Spleen (tissue), 11 donors: ENCODE results near the gene NPTX1. TPM values are rescaled to one million over a fixed set of nuclear protein-coding genes. Genes with fewer than 3 reads are reported as not detected.

ENCODE experiments used
- DNase-seq: peaks from one replicate; pipeline ENCODE4 v3.0.0-alpha.2; 2020
- H3K27ac ChIP-seq, 8 donors: fragments of 200-600 bp; sonication (generic) in 7 of 8; 1 replicate in 4 of 8; 2 replicates in 4 of 8; pipeline versions ENCODE4 v1.5.0 to v1.8.0; 2016 to 2021; ENCODE audit warnings: inconsistent platforms in 4 of 8, mild to moderate bottlenecking in 4 of 8, moderate library complexity in 1 of 8
- H3K27me3 ChIP-seq, 7 donors: fragments of 200-600 bp; sonication (generic) in 6 of 7; replicated peaks in 1 of 7; 1 replicate in 4 of 7; 2 replicates in 3 of 7; pipeline versions ENCODE4 v1.5.0 to v1.8.0; 2016 to 2021; ENCODE audit warnings: inconsistent platforms in 3 of 7, mild to moderate bottlenecking in 1 of 7
- H3K36me3 ChIP-seq, 6 donors: fragments of 200-600 bp; sonication (generic) in 5 of 6; 1 replicate in 4 of 6; 2 replicates in 2 of 6; pipeline versions ENCODE4 v1.5.0 to v1.8.0; 2016 to 2021; ENCODE audit warnings: inconsistent platforms in 2 of 6
- H3K4me1 ChIP-seq, 6 donors: fragments of 200-600 bp; sonication (generic) in 5 of 6; 1 replicate in 3 of 6; 2 replicates in 3 of 6; pipeline versions ENCODE4 v1.5.0 to v1.8.0; 2016 to 2021; ENCODE audit warnings: inconsistent platforms in 3 of 6
- H3K4me3 ChIP-seq, 8 donors: fragments of 200-600 bp; sonication (generic) in 7 of 8; 1 replicate in 4 of 8; 2 replicates in 4 of 8; pipeline versions ENCODE4 v1.5.0 to v1.8.0; 2016 to 2021; ENCODE audit warnings: inconsistent platforms in 4 of 8, mild to moderate bottlenecking in 4 of 8, moderate library complexity in 2 of 8
- H3K9me3 ChIP-seq, 8 donors: fragments of 200-600 bp; sonication (generic) in 7 of 8; 1 replicate in 4 of 8; 2 replicates in 4 of 8; pipeline versions ENCODE4 v1.5.0 to v1.8.0; 2016 to 2021; ENCODE audit warnings: inconsistent platforms in 4 of 8
- POLR2A ChIP-seq, 3 donors: fragments of 450-650 bp; IDR thresholded peaks; one replicate each; pipeline ENCODE4 v1.5.1; 2017; ENCODE audit warnings: antibody characterized with exemption in 3 of 3, mild to moderate bottlenecking in 1 of 3
- POLR2AphosphoS5 ChIP-seq, 3 donors: sonication (generic); formaldehyde crosslinking; IDR thresholded peaks; one replicate each; pipeline ENCODE4 v1.5.1; 2017; ENCODE audit warnings: antibody characterized with exemption in 3 of 3
- WGBS, 5 donors: extraction: QIAGEN DNeasy Blood & Tissue Kit in 3 of 5; methylation state at CpG; one replicate each; pipeline versions ENCODE4 v1.1.5 to v1.1.7; 2013 to 2018; 5-methylcytosine and 5-hydroxymethylcytosine counted together
- intact Hi-C: fragments of 100-400 bp; cut with DNase I; formaldehyde crosslinking; loops from one replicate; pipeline ENCODE4 v1.15.0; 2023; ENCODE audit warnings: low total_unique reads
- polyA plus RNA-seq, 3 donors: library from polyadenylated mRNA; stranded (reverse); fragments of 200-250 nt; gene quantifications; one replicate each; pipeline ENCODE4 v1.2.1, GENCODE V29; 2013
- total RNA-seq, 7 donors: library from RNA; depleted of rRNA in 3 of 7; stranded (reverse); fragments of >200 nt in 3 of 7; fragmentation: NEBNext Ultra II Directional in 4 of 7; extraction: Animal tissue kit (Norgen Biotek cat#: 25700) in 4 of 7; gene quantifications; one replicate each; pipeline versions ENCODE4 v1.1.0 to v1.2.1, GENCODE V29; 2016 to 2021
- TF ChIP-seq, protein P1 (sequence below), 11 experiments: fragments of 200-600 bp in 7 of 11; fragments of 450-650 bp in 4 of 11; sonication (generic) in 4 of 11; IDR thresholded peaks in 8 of 11; conservative IDR thresholded peaks in 3 of 11; 1 replicate in 7 of 11; 2 replicates in 4 of 11; pipeline versions ENCODE4 v1.4.0 to v1.8.0; 2016 to 2021; ENCODE audit warnings: antibody characterized with exemption in 11 of 11, inconsistent platforms in 4 of 11, mild to moderate bottlenecking in 1 of 11
- donor health status: healthy with polysubstance abuse.
- donor health status: DM: no; HTN: no; CAD: no; lungs with moderate emphysema.
- donor health status: DM: no; HTN: no; CAD: no.
- donor health status: Bipolar disorder and iron deficiency.
- donor health status: healthy.
- donor health status: DM: no; HTN: no; CAD: no.
- donor health status: DM: yes; HTN: yes; CAD: no.

Gene NPTX1
- total and polyA plus RNA-seq, 10 donors, result 0.04 to 14.0 (median 3.6) TPM

DNA sequence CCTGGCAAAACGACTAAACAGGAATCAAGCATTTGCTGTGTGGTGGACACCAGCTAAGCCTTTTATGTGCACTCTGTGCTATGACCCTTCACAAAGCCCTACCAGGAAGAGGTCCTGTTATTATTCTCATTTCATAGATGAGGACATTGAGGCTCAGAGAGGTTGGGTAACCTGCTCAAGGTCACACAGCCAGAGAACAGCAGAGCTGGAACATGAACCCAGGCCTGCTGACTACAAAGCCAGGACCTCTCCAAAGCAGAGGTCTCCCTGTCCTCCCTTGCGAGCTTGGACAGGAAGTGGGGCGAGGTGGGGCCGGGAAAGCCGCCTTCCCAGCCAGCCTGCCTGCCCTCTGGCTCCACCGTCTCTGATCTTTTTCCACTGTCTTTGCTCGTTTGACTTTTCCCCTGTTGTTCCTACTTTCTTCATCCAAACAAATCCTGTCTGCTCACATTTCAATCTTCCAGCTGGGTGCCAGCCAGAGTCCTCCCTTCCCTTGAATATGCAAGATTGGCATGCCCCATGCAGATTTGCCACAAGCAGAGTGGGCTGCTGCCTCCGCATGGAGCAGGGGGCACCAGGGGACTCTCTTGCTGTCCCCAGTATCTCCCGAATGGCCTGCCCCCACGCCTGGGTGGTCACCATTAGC, 44.5 kb upstream of the NPTX1 start:
- Histone ChIP-seq H3K27me3 (peaks cover 0 to 41% (median 3%) of the 10 kb centered on the region in 7 donors), H3K36me3 (no peaks in the 10 kb centered on the region), H3K27ac (no peak overlapping the region), H3K4me3 (no peak overlapping the region), H3K4me1 (no peaks in the 10 kb centered on the region), H3K9me3 (no peaks in the 10 kb centered on the region)
- DNase-seq, result no peak
- TF ChIP-seq, protein P1, sequence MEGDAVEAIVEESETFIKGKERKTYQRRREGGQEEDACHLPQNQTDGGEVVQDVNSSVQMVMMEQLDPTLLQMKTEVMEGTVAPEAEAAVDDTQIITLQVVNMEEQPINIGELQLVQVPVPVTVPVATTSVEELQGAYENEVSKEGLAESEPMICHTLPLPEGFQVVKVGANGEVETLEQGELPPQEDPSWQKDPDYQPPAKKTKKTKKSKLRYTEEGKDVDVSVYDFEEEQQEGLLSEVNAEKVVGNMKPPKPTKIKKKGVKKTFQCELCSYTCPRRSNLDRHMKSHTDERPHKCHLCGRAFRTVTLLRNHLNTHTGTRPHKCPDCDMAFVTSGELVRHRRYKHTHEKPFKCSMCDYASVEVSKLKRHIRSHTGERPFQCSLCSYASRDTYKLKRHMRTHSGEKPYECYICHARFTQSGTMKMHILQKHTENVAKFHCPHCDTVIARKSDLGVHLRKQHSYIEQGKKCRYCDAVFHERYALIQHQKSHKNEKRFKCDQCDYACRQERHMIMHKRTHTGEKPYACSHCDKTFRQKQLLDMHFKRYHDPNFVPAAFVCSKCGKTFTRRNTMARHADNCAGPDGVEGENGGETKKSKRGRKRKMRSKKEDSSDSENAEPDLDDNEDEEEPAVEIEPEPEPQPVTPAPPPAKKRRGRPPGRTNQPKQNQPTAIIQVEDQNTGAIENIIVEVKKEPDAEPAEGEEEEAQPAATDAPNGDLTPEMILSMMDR (IDR thresholded peaks at IDR 0.05 in 8 of 11, conservative IDR thresholded peaks at IDR 0.05 in 3 of 11), result no peak
- TF ChIP-seq POLR2AphosphoS5 (IDR thresholded peaks at IDR 0.05) (no peak), POLR2A (IDR thresholded peaks at IDR 0.05) (no peak)
- intact Hi-C loops, result no loop called here
- WGBS, 5 donors, result 42 to 52% (median 48%) methylated on average over 10 of the region's 10 CpGs

DNA sequence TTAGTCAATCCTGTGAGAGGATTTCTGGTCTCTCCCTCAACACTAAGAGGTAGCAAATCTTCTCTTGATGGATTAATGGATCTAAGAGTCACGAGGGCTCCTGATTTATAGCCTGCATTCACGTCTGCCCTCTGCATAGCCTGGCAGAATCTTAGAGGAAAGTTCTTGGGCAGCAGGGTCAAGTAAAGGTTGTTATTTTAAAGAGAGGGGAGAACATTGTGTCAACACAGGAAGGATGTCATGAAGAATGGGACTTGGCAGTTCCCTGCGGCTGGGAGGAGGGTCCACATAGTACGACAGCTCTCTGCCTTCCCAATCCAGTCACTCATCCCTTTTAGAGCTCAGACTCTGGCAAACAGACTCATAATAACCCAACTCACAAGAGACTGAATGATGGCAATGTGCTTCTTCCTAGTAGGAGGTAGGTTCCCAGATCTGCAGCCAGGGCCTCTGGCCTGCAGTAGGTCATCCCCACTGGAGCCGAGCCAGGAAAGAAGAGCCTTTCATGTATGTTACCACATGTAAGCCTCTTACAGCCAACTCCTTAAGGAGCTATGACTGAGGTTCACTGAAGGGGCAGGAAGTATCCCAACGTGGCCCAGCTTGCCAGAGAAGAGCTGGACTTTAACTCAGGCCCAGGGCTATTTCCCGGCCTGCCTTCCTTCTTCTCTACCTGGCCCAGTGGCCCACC, 42.8 kb upstream of the NPTX1 start:
- intact Hi-C loops, result no loop called here
- peaks cover 0 to 33% (median 0%) of the 10 kb centered on the region in 7 donors for H3K27me3 ChIP-seq
- H3K36me3 ChIP-seq, result no peaks in the 10 kb centered on the region
- H3K4me1 ChIP-seq, result no peaks in the 10 kb centered on the region
- 35 to 45% (median 41%) methylated on average over 7 of the region's 7 CpGs for WGBS, 5 donors
- DNase-seq, result no peak
- no peak for TF ChIP-seq POLR2AphosphoS5 (IDR thresholded peaks at IDR 0.05)
- TF ChIP-seq, protein P1 (IDR thresholded peaks at IDR 0.05 in 8 of 11, conservative IDR thresholded peaks at IDR 0.05 in 3 of 11), result no peak
- no peak for TF ChIP-seq POLR2A (IDR thresholded peaks at IDR 0.05)
- no peaks in the 10 kb centered on the region for H3K9me3 ChIP-seq
- H3K27ac ChIP-seq, result no peak overlapping the region
- H3K4me3 ChIP-seq, result no peak overlapping the region

DNA sequence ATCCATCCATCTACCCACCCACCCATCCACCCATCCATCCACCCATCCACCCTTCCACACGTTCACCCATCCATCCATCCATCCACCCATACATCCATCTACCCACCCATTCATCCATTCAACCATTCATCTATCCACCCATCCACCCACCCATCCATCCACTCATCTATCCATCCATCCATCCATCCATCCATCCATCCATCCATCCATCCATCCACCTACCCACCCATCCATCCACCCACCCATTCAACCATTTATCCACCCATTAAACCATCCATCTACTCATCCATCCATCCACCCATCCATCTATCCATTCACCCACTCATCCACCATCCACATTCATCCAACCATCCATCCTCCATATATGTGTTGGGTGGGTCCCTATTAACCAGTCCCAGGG, 42.0 kb upstream of the NPTX1 start:
- H3K27ac ChIP-seq, result no peak overlapping the region
- TF ChIP-seq POLR2AphosphoS5 (IDR thresholded peaks at IDR 0.05) (no peak), POLR2A (IDR thresholded peaks at IDR 0.05) (no peak)
- TF ChIP-seq, protein P1 (IDR thresholded peaks at IDR 0.05 in 8 of 11, conservative IDR thresholded peaks at IDR 0.05 in 3 of 11), result no peak
- DNase-seq, result no peak
- WGBS, 5 donors, result 55 to 88% (median 68%) methylated on average over 1 of the region's 1 CpG
- H3K36me3 ChIP-seq, result no peaks in the 10 kb centered on the region
- intact Hi-C loops, result no loop called here
- peaks cover 0 to 37% (median 0%) of the 10 kb centered on the region in 7 donors for H3K27me3 ChIP-seq
- no peaks in the 10 kb centered on the region for H3K9me3 ChIP-seq
- H3K4me3 ChIP-seq, result no peak overlapping the region
- no peaks in the 10 kb centered on the region for H3K4me1 ChIP-seq

DNA sequence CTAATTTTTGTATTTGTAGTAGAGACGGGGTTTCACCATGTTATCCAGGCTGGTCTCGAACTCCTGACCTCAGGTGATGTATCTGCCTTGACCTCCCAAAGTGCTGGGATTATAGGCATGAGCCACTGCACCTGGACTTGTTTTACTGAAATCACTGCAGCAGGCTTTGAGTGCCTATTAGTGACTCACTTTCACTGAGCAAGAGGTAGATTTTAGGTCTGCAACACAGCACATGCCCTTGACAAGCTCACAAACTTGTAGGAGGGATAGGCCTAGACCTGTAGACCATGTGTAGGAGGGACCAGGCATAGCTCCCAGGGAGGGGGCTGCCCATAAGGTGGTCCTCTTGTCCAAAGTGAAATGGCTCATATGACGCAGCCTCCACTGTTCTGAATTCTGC, 41.2 kb upstream of the NPTX1 start:
- no peak for TF ChIP-seq POLR2AphosphoS5 (IDR thresholded peaks at IDR 0.05)
- TF ChIP-seq, protein P1 (IDR thresholded peaks at IDR 0.05 in 8 of 11, conservative IDR thresholded peaks at IDR 0.05 in 3 of 11), result no peak
- no peak for TF ChIP-seq POLR2A (IDR thresholded peaks at IDR 0.05)
- H3K4me1 ChIP-seq, result no peaks in the 10 kb centered on the region
- H3K36me3 ChIP-seq, result no peaks in the 10 kb centered on the region
- WGBS, 5 donors, result 75 to 95% (median 86%) methylated on average over 3 of the region's 3 CpGs
- no peak overlapping the region for H3K27ac ChIP-seq
- no peaks in the 10 kb centered on the region for H3K9me3 ChIP-seq
- intact Hi-C loops, result no loop called here
- DNase-seq, result no peak
- peaks cover 0 to 35% (median 0%) of the 10 kb centered on the region in 7 donors for H3K27me3 ChIP-seq
- no peak overlapping the region for H3K4me3 ChIP-seq
